HG02759 (cell line): ENCODE measurements around the gene BTG1.

Experiments
- ATAC-seq: cut with Tn5 transposase; IDR thresholded peaks from one replicate; pipeline ENCODE4 v1.9.1; 2021; ENCODE audit warnings: mild to moderate bottlenecking, moderate library complexity; ENCODE audit not compliant: unreplicated experiment

Gene BTG1

DNA sequence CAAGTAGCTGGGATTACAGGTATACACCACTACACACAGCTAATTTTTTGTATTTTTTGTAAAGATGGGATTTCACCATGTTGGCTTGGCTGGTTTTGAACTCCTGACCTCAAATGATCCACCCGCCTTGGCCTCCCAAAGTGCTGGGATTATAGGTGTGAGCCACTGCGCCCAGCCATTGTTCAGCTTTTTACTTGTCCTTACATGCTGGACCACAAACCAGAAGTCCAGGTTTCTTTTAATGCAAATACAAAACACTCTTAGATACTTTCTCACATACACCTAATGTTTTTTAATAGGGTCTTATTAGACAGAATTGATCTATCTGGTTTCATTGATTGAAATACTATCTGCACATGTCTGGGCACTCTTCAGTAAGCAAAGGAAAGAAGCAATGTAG lies 40.5 kb downstream of the BTG1 start:
- ATAC-seq: no peak

DNA sequence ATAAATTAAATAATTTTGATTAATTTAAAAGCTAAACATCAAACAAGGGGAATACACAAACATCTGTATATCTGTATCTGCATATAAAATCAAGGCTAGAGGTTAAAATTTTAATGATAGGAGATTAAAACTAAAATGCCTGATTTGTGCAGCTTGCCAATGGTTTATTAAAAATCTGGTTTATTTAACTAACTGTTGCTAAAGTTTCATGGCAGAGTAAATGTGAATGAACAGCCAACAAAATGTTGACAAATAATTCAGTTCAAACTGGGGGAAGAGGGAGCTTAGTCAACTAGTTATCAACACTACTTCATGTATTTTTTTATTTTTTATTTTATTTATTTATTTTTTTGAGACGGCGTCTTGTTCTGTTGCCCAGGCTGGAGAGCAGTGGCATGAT lies 43.0 kb downstream of the BTG1 start:
- ATAC-seq: no peak

GRCh38 chr12:92098594-92099380 lies 46.9 kb downstream of the BTG1 start:
- ATAC-seq: no peak

DNA sequence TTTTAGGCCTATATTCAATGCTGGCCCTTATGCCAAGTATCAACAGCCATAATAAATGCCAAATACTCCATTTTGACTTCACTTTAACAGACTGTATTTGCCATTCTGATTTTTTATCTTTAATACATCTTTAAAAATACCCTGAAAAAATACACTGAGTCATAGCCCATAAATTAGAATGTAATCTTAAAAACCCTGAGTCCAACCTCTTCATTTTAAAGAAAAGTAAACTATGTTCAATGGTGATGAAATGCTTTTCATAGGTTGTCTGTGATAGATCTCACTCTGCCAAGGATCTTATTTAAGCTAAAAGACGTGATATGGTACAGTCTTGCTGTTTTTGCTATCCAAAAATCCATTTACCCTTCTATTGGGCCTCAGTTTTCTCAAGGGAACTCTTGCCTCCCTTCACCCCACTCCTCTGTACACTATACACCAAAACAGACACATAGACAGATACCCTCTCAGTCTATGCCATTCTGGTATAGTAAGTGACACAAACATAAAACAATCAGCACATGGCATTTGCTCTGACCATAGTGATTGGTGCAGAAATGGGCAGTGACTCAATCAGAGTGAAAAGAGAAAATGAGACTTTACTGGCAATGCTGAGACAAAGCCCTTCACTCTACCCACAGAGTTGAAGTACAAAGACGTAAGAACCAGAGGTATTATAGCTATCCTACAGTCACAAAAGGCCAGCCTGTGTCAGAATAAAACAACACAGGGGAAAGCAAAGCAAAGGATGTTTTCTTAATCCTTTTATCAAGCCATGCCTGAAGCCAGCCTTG lies 49.1 kb downstream of the BTG1 start:
- no peak for ATAC-seq

GRCh38 chr12:92094751-92095161 lies 50.9 kb downstream of the BTG1 start:
- peak; percentile 35 for ATAC-seq

DNA sequence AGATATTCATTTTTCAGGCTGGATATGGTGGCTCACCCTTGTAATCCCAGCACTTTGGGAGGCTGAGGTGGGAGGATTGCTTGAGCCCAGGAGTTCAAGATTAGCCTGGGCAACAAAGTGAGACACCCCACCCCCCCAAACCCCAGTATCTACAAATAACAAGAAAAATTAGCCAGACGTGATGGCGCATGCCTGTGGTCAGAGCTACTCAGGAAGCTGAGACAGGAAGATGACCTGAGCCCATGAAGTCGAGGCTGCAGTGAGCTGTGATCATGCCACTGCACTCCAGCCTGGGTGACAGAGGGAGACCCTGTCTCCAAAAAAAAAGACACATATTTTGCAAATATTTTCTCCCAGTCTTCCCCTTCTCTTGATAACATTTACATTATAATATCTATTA lies 51.3 kb downstream of the BTG1 start:
- peak; percentile 81 for ATAC-seq
